Activated CD8-positive, alpha-beta memory T cell treated with anti-CD3 and anti-CD28 coated beads, Interleukin-2, amount 10 ng/mL, durations not matched to agents 7 days and 5 days (primary cell): ENCODE results near the gene EMC8. TPM values are rescaled to one million over a fixed set of nuclear protein-coding genes. Genes with fewer than 3 reads are reported as not detected.

ENCODE experiments used
- ATAC-seq: fragments of 150-1000 bp; cut with Tn5 transposase; one replicate; pipeline ENCODE4 v1.10.0; 2021; ENCODE audit warnings: moderate library complexity
- CTCF ChIA-PET: fragments of 350-600 bp; sonication (Branson Sonifier 250); formaldehyde crosslinking; loops from one replicate; lab custom pipeline; 2021; ENCODE audit warnings: antibody characterized with exemption; lab: Charles Lee
- DNase-seq: peaks from one replicate; pipeline ENCODE4 v3.0.0-alpha.2; 2020
- H3K27ac Mint-ChIP-seq: one replicate; pipeline ENCODE4 v1.8.0; 2021; ENCODE audit warnings: mild to moderate bottlenecking, mixed read lengths
- H3K27me3 Mint-ChIP-seq: one replicate; pipeline ENCODE4 v1.8.0; 2021; ENCODE audit warnings: mixed read lengths
- H3K36me3 Mint-ChIP-seq: one replicate; pipeline ENCODE4 v1.8.0; 2021; ENCODE audit warnings: mild to moderate bottlenecking, mixed read lengths
- H3K4me1 Mint-ChIP-seq: one replicate; pipeline ENCODE4 v1.8.0; 2021; ENCODE audit warnings: mixed read lengths
- H3K4me3 Mint-ChIP-seq: one replicate; pipeline ENCODE4 v1.8.0; 2021; ENCODE audit warnings: mild to moderate bottlenecking, moderate library complexity, mixed read lengths
- H3K9me3 Mint-ChIP-seq: one replicate; pipeline ENCODE4 v1.8.0; 2022; ENCODE audit warnings: low read depth, mixed read lengths
- total RNA-seq, 2 experiments: library from RNA; stranded (reverse); gene quantifications; one replicate each; pipeline ENCODE4 v1.2.3, GENCODE V29; 2021

Gene EMC8
- total RNA-seq, 2 experiments from 2014 or later, result 32.2 to 33.9 TPM

GRCh38 chr16:85805442-85806045 lies 6.2 kb upstream of the EMC8 start:
- ATAC-seq (no peak), DNase-seq (no peak)
- H3K27me3 Mint-ChIP-seq, result no peaks in the 10 kb centered on the region
- no peak overlapping the region for H3K4me3 Mint-ChIP-seq
- no peaks in the 10 kb centered on the region for H3K9me3 Mint-ChIP-seq
- H3K27ac Mint-ChIP-seq, result no peak overlapping the region
- H3K4me1 Mint-ChIP-seq, result peaks cover 27% of the 10 kb centered on the region
- peaks cover 52% of the 10 kb centered on the region for H3K36me3 Mint-ChIP-seq
- CTCF ChIA-PET, result interaction anchor here (1.4 kb wide), 1 partner anchor 146 kb away, joined by 4 read pairs; no protein-coding TSS in a partner anchor

- peaks cover 33% of the 10 kb centered on the region for H3K4me1 Mint-ChIP-seq
- ATAC-seq (no peak), DNase-seq (no peak)
- no peaks in the 10 kb centered on the region for H3K27me3 Mint-ChIP-seq
- peaks cover 52% of the 10 kb centered on the region for H3K36me3 Mint-ChIP-seq
- H3K9me3 Mint-ChIP-seq, result no peaks in the 10 kb centered on the region
- CTCF ChIA-PET, result interaction anchor here (1.3 kb wide), 1 partner anchor 16 kb away, joined by 5 read pairs; no protein-coding TSS in a partner anchor
- H3K27ac Mint-ChIP-seq, result no peak overlapping the region
- no peak overlapping the region for H3K4me3 Mint-ChIP-seq
These were observed 4.2 kb upstream of the EMC8 start for GRCh38 chr16:85803570-85803969.

DNA sequence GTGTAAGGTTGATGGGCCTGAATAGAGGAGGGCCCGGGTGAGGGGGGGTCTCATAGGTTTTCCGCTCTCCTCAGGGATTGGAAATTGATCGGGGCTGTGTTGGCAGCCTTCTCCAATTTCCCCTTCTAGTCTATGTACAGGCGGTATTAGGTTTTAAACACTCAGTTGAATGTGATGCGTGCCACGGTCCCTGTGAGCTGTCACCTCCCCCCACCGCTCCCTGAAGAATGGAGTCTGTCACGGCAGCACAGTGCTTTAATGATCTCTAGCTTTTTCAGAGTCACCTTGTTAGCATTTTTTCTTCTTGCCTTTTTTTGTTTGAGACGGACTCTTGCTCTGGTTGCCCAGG lies 951 bp upstream of the EMC8 start:
- no peak for DNase-seq
- CTCF ChIA-PET, result interaction anchor here (1.4 to 1.9 kb wide), 3 partner anchors 187 to 245 kb away, joined by 4 to 9 read pairs (median 6); no protein-coding TSS in a partner anchor
- Mint-ChIP-seq H3K4me1 (peaks cover 53% of the 10 kb centered on the region), H3K36me3 (peaks cover 43% of the 10 kb centered on the region), H3K27me3 (no peaks in the 10 kb centered on the region), H3K9me3 (no peaks in the 10 kb centered on the region), H3K27ac (peak overlapping the region; percentile 84), H3K4me3 (peak overlapping the region; percentile 86)
- ATAC-seq, result no peak

GRCh38 chr16:85798901-85799496 lies 345 bp downstream of the EMC8 start:
- peaks cover 39% of the 10 kb centered on the region for H3K36me3 Mint-ChIP-seq
- peak overlapping the region; percentile 86 for H3K27ac Mint-ChIP-seq
- CTCF ChIA-PET, result interaction anchor here (0.7 to 1.8 kb wide), 2 partner anchors 20 to 23 kb away, joined by 3 to 6 read pairs; no protein-coding TSS in a partner anchor
- H3K4me3 Mint-ChIP-seq, result peak overlapping the region; percentile 86
- peak; percentile 64 for ATAC-seq
- no peaks in the 10 kb centered on the region for H3K27me3 Mint-ChIP-seq
- H3K9me3 Mint-ChIP-seq, result no peaks in the 10 kb centered on the region
- peak; percentile 63 for DNase-seq
- peaks cover 52% of the 10 kb centered on the region for H3K4me1 Mint-ChIP-seq

DNA sequence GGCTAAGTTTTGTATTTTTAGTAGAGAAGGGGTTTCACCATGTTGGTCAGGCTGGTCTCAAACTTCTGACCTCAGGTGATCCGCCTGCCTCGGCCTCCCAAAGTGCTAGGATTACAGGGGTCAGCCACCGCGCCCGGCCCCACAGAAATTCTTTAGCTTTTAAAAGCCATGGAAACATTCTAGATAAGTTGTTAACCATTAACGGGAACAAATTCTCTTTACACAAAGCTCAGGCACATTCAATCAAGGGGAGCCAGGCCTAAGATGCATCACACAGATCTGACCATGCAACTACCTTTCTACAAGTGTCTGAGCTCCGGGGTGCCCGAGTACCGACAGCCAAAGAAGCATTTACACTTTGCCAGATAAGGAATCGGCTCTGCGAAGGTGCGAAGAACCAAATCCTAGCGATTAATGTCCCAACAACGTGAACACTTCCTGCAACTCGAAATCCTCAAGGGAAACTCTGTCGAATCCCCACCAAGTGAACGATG lies 1.0 kb downstream of the EMC8 start:
- Mint-ChIP-seq H3K27me3 (no peaks in the 10 kb centered on the region), H3K36me3 (peaks cover 34% of the 10 kb centered on the region), H3K4me3 (peak overlapping the region; percentile 86), H3K9me3 (no peaks in the 10 kb centered on the region), H3K4me1 (peaks cover 49% of the 10 kb centered on the region), H3K27ac (peak overlapping the region; percentile 75)
- CTCF ChIA-PET, result interaction anchor here (0.7 to 1.8 kb wide), 3 partner anchors 21 to 23 kb away, joined by 3 to 6 read pairs (median 5); no protein-coding TSS in a partner anchor
- DNase-seq (no peak), ATAC-seq (no peak)

DNA sequence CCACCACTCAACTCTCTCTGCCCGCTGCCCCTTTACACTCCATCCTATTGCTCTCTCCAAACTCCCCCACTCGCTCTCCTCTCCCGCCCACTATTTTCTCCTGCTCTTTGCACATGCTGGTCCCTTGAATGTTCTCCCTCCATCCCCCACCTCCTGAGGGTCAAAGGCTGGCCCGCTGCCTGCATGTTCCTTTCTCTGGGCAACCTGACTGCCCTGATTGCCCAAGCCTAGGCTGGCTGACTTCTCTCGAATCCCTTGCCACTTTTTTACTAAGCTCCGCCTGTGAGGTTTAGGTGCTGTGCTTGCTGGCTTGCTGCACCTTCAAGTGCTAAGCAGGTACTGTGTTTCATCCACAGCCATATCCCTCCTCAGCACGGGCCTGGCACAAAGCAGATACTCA lies 2.7 kb downstream of the EMC8 start:
- no peak for DNase-seq
- CTCF ChIA-PET, result interaction anchor here (1.3 to 1.5 kb wide), 2 partner anchors 25 to 682 kb away, joined by 3 to 5 read pairs; no protein-coding TSS in a partner anchor
- no peak for ATAC-seq
- Mint-ChIP-seq H3K27me3 (no peaks in the 10 kb centered on the region), H3K9me3 (no peaks in the 10 kb centered on the region), H3K27ac (no peak overlapping the region), H3K36me3 (peaks cover 35% of the 10 kb centered on the region), H3K4me3 (no peak overlapping the region), H3K4me1 (peaks cover 45% of the 10 kb centered on the region)

DNA sequence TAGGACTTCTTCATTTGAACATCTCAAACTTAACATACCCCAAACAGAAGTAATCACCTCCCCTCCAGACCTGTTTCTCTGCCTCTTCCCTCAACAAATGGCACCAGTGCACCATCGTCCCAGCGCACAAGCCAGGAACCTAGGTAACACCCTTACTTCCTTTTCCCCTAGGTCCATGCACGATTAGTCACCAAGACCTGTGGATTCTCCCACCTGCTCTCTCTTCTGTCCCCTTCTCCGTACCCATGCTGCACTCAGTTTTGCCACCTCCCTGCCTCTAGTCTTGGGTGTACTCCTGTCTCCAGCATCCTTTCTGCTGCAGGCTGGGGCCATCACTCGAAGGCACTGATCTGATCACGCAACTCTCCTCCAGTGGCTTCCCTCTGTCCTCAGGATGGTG lies 3.2 kb downstream of the EMC8 start:
- Mint-ChIP-seq H3K27me3 (no peaks in the 10 kb centered on the region), H3K4me1 (peaks cover 42% of the 10 kb centered on the region), H3K9me3 (no peaks in the 10 kb centered on the region), H3K27ac (no peak overlapping the region), H3K36me3 (peaks cover 36% of the 10 kb centered on the region), H3K4me3 (no peak overlapping the region)
- DNase-seq (no peak), ATAC-seq (no peak)
- CTCF ChIA-PET, result no interaction called here

DNA sequence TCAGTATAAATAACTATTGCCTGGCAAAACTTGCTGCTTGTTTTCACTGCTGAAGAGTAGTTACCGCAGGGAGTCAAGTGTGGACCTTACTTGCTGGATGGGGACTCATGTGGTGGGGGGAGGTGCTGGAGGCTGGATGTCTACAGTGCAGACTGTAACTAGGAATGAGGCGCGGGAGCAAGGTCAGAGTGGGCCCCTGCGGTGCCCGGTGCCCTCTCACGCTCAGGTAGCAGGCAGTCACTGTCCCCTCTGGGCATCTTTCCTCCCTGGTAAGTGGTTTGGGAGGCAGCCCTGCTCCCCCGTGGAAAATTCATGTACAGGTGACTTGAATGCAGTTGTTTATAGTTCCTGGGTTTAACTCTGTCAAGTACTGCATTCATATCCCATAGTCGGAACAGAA lies 4.6 kb downstream of the EMC8 start:
- H3K27ac Mint-ChIP-seq, result no peak overlapping the region
- H3K27me3 Mint-ChIP-seq, result no peaks in the 10 kb centered on the region
- ATAC-seq (no peak), DNase-seq (no peak)
- no peak overlapping the region for H3K4me3 Mint-ChIP-seq
- H3K36me3 Mint-ChIP-seq, result peaks cover 32% of the 10 kb centered on the region
- H3K9me3 Mint-ChIP-seq, result no peaks in the 10 kb centered on the region
- peaks cover 35% of the 10 kb centered on the region for H3K4me1 Mint-ChIP-seq
- CTCF ChIA-PET, result no interaction called here

- no peaks in the 10 kb centered on the region for H3K9me3 Mint-ChIP-seq
- peaks cover 36% of the 10 kb centered on the region for H3K4me1 Mint-ChIP-seq
- CTCF ChIA-PET, result interaction anchor here (1.2 kb wide), 1 partner anchor 37 kb away, joined by 3 read pairs; no protein-coding TSS in a partner anchor
- ATAC-seq, result no peak
- peaks cover 35% of the 10 kb centered on the region for H3K36me3 Mint-ChIP-seq
- H3K27ac Mint-ChIP-seq, result no peak overlapping the region
- DNase-seq, result no peak
- H3K4me3 Mint-ChIP-seq, result no peak overlapping the region
- no peaks in the 10 kb centered on the region for H3K27me3 Mint-ChIP-seq
These were observed 5.6 kb downstream of the EMC8 start for GRCh38 chr16:85793662-85794298.

DNA sequence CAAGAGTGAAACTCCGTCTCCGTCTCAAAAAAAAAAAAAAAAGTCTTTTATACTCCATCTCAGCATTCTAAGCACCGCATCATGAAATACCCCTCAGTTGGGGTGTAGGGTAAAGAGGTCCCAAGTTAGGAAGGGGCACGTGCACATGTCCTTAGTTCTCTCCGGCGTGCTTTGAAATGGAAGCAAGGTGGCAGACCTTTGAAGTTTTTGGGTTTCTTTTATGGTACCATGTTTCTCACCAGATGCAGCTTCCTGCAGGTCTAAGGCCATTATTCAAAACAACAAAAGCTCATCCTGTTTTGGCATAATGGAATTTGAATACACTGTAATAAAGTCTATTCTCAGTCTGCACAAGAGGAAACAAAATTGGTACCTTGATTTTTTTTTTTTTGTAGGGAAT lies 9.6 kb downstream of the EMC8 start:
- H3K27me3 Mint-ChIP-seq, result no peaks in the 10 kb centered on the region
- H3K4me3 Mint-ChIP-seq, result no peak overlapping the region
- CTCF ChIA-PET, result interaction anchor here (1.3 kb wide), 1 partner anchor 30 kb away, joined by 3 read pairs; no protein-coding TSS in a partner anchor
- no peak overlapping the region for H3K27ac Mint-ChIP-seq
- H3K9me3 Mint-ChIP-seq, result no peaks in the 10 kb centered on the region
- peaks cover 12% of the 10 kb centered on the region for H3K4me1 Mint-ChIP-seq
- H3K36me3 Mint-ChIP-seq, result peaks cover 41% of the 10 kb centered on the region
- DNase-seq (no peak), ATAC-seq (no peak)

DNA sequence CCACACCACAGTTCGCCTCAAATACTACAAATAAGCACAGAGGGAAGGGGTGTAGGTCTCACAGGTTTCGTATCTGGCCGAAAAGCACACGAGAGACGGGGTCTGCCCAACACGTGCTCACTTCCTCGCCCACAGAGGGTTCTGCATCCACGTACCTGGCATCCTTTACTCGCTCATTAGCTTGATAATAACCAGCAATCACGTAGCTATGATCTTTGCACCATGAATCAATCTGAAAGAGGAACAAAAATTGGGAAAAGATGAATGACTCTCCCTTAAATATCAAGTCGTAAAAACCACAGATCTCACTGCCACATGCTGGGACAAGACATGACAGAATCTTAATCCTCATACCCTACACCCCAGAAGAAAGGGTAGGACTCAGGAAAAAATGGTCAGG lies 10.5 kb downstream of the EMC8 start:
- H3K9me3 Mint-ChIP-seq, result no peaks in the 10 kb centered on the region
- CTCF ChIA-PET, result interaction anchor here (0.9 to 1.3 kb wide), 2 partner anchors 29 to 130 kb away, joined by 3 read pairs; no protein-coding TSS in a partner anchor
- H3K36me3 Mint-ChIP-seq, result peaks cover 40% of the 10 kb centered on the region
- H3K27ac Mint-ChIP-seq, result no peak overlapping the region
- peaks cover 12% of the 10 kb centered on the region for H3K4me1 Mint-ChIP-seq
- H3K27me3 Mint-ChIP-seq, result no peaks in the 10 kb centered on the region
- no peak overlapping the region for H3K4me3 Mint-ChIP-seq
- no peak for DNase-seq
- ATAC-seq, result no peak

DNA sequence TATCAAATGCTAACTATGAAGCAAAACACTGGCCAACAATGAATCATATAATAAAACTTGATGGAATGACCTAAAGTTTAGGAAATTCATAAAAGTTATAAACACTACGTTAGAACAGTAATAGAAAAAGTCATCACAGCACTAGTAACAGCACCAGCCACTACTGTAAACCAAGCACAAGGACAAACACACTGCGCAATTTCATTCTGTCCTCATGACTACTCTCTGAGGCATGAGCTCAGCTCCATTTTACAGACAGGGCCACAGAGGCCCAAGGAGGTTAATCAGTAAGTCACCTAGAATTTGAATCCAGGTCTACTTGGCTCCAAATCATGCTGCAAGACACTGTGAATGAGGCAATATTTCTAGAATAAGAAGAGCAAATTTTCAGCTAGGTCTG lies 13.4 kb downstream of the EMC8 start:
- CTCF ChIA-PET, result no interaction called here
- Mint-ChIP-seq H3K27me3 (no peaks in the 10 kb centered on the region), H3K4me3 (no peak overlapping the region), H3K27ac (no peak overlapping the region), H3K36me3 (peaks cover 21% of the 10 kb centered on the region), H3K9me3 (no peaks in the 10 kb centered on the region), H3K4me1 (peaks cover 4% of the 10 kb centered on the region)
- ATAC-seq (no peak), DNase-seq (no peak)

DNA sequence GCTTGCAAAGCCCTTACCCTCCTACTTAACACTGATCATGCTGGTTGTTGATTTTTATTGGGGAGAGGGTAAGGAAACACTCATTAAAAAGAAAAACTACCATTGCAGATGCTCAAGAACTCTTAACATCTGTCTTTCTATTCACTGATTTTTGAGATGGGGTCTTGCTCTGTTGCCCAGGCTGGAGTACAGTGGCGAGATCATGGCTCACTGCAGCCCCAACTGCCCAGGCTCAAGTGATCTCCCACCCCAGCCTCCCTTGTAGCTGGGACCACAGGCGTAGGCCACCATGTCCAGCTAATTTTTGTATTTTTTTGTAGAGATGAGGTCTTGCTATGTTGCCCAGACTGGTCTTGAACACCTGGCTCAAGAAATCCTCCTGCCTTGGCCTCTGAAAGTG lies 14.5 kb downstream of the EMC8 start:
- DNase-seq (no peak), ATAC-seq (no peak)
- H3K27ac Mint-ChIP-seq, result no peak overlapping the region
- H3K4me3 Mint-ChIP-seq, result no peak overlapping the region
- peaks cover 9% of the 10 kb centered on the region for H3K4me1 Mint-ChIP-seq
- CTCF ChIA-PET, result no interaction called here
- no peaks in the 10 kb centered on the region for H3K9me3 Mint-ChIP-seq
- H3K27me3 Mint-ChIP-seq, result no peaks in the 10 kb centered on the region
- peaks cover 31% of the 10 kb centered on the region for H3K36me3 Mint-ChIP-seq
